NCI-H748 (cell line): ENCODE measurements around the gene EGR1.

Experiments
- DNase-seq: peaks from one replicate; lab custom pipeline; 2025; ENCODE audit not compliant: unreplicated experiment; lab: John Stamatoyannopoulos, UW

The EGR1 gene

DNA sequence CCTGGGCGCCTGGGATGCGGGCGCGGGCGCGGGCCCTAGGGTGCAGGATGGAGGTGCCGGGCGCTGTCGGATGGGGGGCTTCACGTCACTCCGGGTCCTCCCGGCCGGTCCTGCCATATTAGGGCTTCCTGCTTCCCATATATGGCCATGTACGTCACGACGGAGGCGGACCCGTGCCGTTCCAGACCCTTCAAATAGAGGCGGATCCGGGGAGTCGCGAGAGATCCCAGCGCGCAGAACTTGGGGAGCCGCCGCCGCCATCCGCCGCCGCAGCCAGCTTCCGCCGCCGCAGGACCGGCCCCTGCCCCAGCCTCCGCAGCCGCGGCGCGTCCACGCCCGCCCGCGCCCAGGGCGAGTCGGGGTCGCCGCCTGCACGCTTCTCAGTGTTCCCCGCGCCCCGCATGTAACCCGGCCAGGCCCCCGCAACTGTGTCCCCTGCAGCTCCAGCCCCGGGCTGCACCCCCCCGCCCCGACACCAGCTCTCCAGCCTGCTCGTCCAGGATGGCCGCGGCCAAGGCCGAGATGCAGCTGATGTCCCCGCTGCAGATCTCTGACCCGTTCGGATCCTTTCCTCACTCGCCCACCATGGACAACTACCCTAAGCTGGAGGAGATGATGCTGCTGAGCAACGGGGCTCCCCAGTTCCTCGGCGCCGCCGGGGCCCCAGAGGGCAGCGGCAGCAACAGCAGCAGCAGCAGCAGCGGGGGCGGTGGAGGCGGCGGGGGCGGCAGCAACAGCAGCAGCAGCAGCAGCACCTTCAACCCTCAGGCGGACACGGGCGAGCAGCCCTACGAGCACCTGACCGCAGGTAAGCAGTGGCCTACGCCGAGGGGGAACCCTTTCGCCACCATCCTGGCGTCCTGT lies at the start of gene EGR1:
EGR1 (plus strand) TSS at position 219 of the 864 bp plus-strand sequence; CDS start at position 502, 283 bp downstream.
- DNase-seq: peak; percentile 94

DNA sequence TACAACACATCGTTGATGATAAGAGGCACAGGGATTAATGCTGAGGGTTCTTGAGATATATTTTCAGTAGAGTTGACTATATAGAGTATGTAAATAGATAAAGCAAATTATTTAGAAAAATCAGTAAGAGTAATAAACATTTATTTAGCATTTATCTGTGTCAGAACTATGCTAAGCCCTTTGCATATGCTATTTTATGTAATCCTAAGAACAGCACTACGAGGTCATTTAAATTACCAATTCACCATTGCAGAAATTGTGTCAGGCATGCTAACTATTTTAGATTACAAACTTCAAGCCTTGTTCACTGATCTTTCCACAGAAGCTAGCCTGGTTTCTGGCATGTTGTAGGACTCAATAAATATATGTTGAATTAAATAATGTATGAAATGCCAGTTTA lies 46.8 kb upstream of the EGR1 start:
- no peak for DNase-seq

DNA sequence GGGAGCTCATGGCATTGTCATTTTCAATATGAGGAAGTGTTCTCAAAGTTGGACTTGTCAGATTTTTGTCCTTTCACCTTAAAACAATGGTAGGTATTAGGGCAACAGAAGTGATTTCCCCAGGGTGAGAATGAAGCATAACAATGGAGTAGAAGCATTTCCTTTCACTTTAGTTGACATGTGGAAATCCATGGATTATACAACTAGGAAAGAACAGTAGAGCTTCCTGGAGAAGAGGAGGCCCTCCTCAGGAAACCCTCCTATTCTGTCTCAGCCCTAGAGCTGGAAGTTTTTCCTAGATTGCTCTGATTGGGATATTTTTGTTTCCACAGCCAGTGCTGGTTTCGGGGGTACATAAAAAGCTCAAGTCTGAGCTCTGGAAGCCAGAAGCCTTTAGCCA lies 40.2 kb upstream of the EGR1 start:
- DNase-seq: no peak

- no peak for DNase-seq
Observed at GRCh38 chr5:138435943-138436342, 29.3 kb upstream of the EGR1 start.

- DNase-seq: peak; percentile 43
Observed at GRCh38 chr5:138438003-138438723, 27.1 kb upstream of the EGR1 start.

- DNase-seq: peak; percentile 84
Observed at GRCh38 chr5:138438724-138439476, 26.4 kb upstream of the EGR1 start, which contains the start of gene REEP2. TSS of gene REEP2 (plus strand) at chr5:138439057. CDS start at chr5:138439209, 152 bp downstream.

DNA sequence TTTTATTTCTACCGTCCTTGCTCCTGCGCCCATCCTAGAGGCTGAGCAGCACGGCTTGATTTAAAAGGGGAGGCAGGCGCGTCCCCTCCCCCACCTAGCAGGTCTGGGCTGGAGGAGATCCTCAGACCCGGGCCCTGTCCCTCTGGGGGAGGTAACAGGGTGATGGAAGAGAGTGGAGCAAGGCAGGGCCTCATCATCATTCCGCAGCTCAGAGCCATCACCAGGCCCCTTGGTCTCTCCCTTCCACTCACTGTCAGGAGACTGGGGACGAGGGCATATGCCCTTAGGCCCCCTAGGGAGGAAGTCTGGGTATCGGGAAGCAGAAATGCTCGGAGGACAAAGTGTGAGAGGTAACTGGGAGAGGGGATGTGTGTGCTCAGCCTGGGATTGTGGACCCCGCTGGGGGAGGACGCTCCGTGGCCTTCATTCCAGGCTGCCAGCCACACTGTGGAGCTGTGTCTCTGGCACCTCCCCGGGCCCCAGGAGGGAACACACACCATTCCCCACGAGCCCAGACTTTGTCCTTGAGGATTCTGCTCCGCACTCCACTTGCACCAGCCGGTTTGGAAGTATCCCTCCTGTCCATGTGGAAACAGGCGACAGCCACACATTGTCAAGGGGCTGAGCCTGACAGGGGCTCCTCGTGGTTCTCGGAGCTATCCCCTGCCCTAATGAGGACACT lies 25.7 kb upstream of the EGR1 start:
- DNase-seq: peak; percentile 44

- no peak for DNase-seq
Observed at GRCh38 chr5:138440159-138441073, 24.9 kb upstream of the EGR1 start.

GRCh38 chr5:138441221-138441620 lies 24.1 kb upstream of the EGR1 start:
- DNase-seq: no peak

- no peak for DNase-seq
Observed at GRCh38 chr5:138444078-138444773, 21.1 kb upstream of the EGR1 start.

- DNase-seq: no peak
Observed at GRCh38 chr5:138444774-138445546, 20.3 kb upstream of the EGR1 start.

- no peak for DNase-seq
Observed at GRCh38 chr5:138445547-138446271, 19.6 kb upstream of the EGR1 start.

DNA sequence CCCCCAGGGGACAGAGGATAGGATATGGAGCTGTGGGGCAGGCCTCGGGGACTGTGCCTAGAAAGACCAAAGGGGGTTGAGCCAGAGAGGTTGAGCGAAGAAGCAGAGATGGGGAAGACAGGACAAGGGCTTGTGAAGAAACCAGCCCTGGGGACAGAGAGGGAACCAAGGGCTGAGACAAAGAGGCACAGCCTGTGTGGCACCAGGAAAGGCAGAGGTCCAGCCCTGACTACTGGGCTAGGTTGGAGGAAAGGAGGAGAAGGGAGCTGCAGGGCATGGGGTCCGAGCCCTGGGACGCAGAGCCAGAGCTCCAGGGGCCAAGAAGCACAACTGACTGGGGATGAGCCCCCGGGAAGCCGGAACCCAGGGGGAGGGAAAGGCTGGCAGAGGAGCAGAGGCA lies 17.2 kb upstream of the EGR1 start:
- no peak for DNase-seq

- DNase-seq: peak; percentile 84
Observed at GRCh38 chr5:138448481-138449398, 16.5 kb upstream of the EGR1 start.

- peak; percentile 79 for DNase-seq
Observed at GRCh38 chr5:138449501-138450239, 15.6 kb upstream of the EGR1 start.

- DNase-seq: no peak
Observed at GRCh38 chr5:138450971-138451370, 14.3 kb upstream of the EGR1 start.
